Breast epithelium (tissue), 3 donors: ENCODE data around the gene TMEM106C.

Experiments
- POLR2A ChIP-seq: fragments of 450-650 bp; IDR thresholded peaks from one replicate; pipeline ENCODE4 v1.6.1; 2016; ENCODE audit warnings: antibody characterized with exemption, mild to moderate bottlenecking, moderate library complexity
- TF ChIP-seq, protein P1 (sequence below), 3 donors: fragments of 450-650 bp; IDR thresholded peaks; one replicate each; pipeline ENCODE4 v1.5.1; 2016 to 2017; ENCODE audit warnings: antibody characterized with exemption in 3 of 3, mild to moderate bottlenecking in 3 of 3, moderate library complexity in 3 of 3

- TF ChIP-seq, protein P1, sequence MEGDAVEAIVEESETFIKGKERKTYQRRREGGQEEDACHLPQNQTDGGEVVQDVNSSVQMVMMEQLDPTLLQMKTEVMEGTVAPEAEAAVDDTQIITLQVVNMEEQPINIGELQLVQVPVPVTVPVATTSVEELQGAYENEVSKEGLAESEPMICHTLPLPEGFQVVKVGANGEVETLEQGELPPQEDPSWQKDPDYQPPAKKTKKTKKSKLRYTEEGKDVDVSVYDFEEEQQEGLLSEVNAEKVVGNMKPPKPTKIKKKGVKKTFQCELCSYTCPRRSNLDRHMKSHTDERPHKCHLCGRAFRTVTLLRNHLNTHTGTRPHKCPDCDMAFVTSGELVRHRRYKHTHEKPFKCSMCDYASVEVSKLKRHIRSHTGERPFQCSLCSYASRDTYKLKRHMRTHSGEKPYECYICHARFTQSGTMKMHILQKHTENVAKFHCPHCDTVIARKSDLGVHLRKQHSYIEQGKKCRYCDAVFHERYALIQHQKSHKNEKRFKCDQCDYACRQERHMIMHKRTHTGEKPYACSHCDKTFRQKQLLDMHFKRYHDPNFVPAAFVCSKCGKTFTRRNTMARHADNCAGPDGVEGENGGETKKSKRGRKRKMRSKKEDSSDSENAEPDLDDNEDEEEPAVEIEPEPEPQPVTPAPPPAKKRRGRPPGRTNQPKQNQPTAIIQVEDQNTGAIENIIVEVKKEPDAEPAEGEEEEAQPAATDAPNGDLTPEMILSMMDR (IDR thresholded peaks at IDR 0.05) = no peak
- no peak for TF ChIP-seq POLR2A
These were observed 40.0 kb downstream of the TMEM106C start for GRCh38 chr12:48003226-48004052.
